GM12878 (cell line): Measurements from ENCODE around the gene ZBTB34.

ENCODE experiments used
- BHLHE40 ChIP-seq, 2 experiments: fragments of 450-650 bp in 1 of 2; IDR thresholded peaks; 2 replicates each; pipeline ENCODE4 v1.6.1; 2011 to 2017; ENCODE audit warnings: low read depth in 2 of 2, borderline replicate concordance in 1 of 2, improper control_type of control experiment in 1 of 2, low read length in 1 of 2, mild to moderate bottlenecking in 1 of 2
- CREB1 ChIP-seq: IDR thresholded peaks from 2 replicates; pipeline ENCODE4 v1.6.1; 2012; ENCODE audit warnings: low read depth, mild to moderate bottlenecking, inconsistent platforms
- CTCF ChIP-seq, 3 experiments: IDR thresholded peaks in 2 of 3; conservative IDR thresholded peaks in 1 of 3; 2 replicates each; pipeline ENCODE4 v1.5.1; 2011; ENCODE audit warnings: low read depth in 3 of 3, low read length in 3 of 3, mild to moderate bottlenecking in 3 of 3, control low read depth in 2 of 3, moderate library complexity in 2 of 3, inconsistent platforms in 1 of 3, mixed read lengths in 1 of 3; ENCODE audit not compliant: control insufficient read depth in 2 of 3, insufficient read depth in 1 of 3; ENCODE audit errors: extremely low read depth in 1 of 3
- MAX ChIP-seq: IDR thresholded peaks from 2 replicates; pipeline ENCODE4 v1.6.1; 2012; ENCODE audit warnings: low read depth, low read length, improper control_type of control experiment
- NFIC ChIP-seq: IDR thresholded peaks from 2 replicates; pipeline ENCODE4 v1.6.1; 2012; ENCODE audit warnings: low read depth, mild to moderate bottlenecking, inconsistent platforms, low read length, moderate library complexity
- RFX5 ChIP-seq: IDR thresholded peaks from 2 replicates; pipeline ENCODE4 v1.6.1; 2011; ENCODE audit warnings: low read depth, low read length, improper control_type of control experiment
- SPI1 ChIP-seq: IDR thresholded peaks from 2 replicates; pipeline ENCODE4 v1.6.1; 2011; ENCODE audit warnings: low read depth, mild to moderate bottlenecking, low read length, moderate library complexity, borderline replicate concordance; ENCODE audit not compliant: insufficient read depth
- SREBF2 ChIP-seq: IDR thresholded peaks from 2 replicates; pipeline ENCODE4 v1.6.1; 2012; ENCODE audit warnings: mild to moderate bottlenecking, low read length
- SRF ChIP-seq, 2 experiments: IDR thresholded peaks; 2 replicates each; pipeline ENCODE4 v1.6.1; 2011; ENCODE audit warnings: low read depth in 2 of 2, low read length in 2 of 2, mild to moderate bottlenecking in 1 of 2, moderate library complexity in 1 of 2

DNA sequence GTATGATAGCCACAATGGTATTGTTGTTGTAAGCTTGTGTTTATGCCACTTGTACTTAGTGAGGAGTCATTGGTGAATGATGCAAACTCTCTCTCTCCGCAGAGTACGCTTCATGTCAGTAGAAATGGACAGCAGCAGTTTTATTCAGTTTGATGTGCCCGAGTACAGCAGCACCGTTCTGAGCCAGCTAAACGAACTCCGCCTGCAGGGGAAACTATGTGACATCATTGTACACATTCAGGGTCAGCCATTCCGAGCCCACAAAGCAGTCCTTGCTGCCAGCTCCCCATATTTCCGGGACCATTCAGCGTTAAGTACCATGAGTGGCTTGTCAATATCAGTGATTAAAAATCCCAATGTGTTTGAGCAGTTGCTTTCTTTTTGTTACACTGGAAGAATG lies 18.8 kb downstream of the ZBTB34 start:
- TF ChIP-seq CTCF (IDR thresholded peaks at IDR 0.05 in 2 of 3, conservative IDR thresholded peaks at IDR 0.05 in 1 of 3; ENCODE audit: control insufficient read depth in 2 of 3, extremely low read depth in 1 of 3, insufficient read depth in 1 of 3, low read depth in 3 of 3, low read length in 3 of 3) (no peak), MAX (no peak), SRF (IDR thresholded peaks at IDR 0.05; ENCODE audit: low read depth in 2 of 2, low read length in 2 of 2) (no peak), RFX5 (no peak), CREB1 (no peak), SPI1 (no peak), SREBF2 (no peak), NFIC (no peak), BHLHE40 (IDR thresholded peaks at IDR 0.05; ENCODE audit: borderline replicate concordance in 1 of 2, low read depth in 2 of 2, low read length in 1 of 2) (no peak)
